OCI-LY1 (cell line): ENCODE results near the gene PTPRD.

ENCODE experiments used
- H2AFZ ChIP-seq: fragments of 200-600 bp; sonication (generic), shearing (Covaris generic); 2 replicates; pipeline ENCODE4 v1.6.0; 2014; ENCODE audit warnings: antibody characterized with exemption, mild to moderate bottlenecking, low read length
- H3F3A ChIP-seq: fragments of 200-600 bp; sonication (generic), shearing (Covaris generic); 2 replicates; pipeline ENCODE4 v1.6.0; 2014; ENCODE audit warnings: mild to moderate bottlenecking, antibody characterized with exemption, low read length, moderate library complexity; ENCODE audit not compliant: insufficient read depth
- H3K27ac ChIP-seq: fragments of 200-600 bp; sonication (generic); 2 replicates; pipeline ENCODE4 v1.5.1; 2014; ENCODE audit warnings: low read length, mixed run types, mild to moderate bottlenecking, low read depth; ENCODE audit not compliant: poor library complexity, severe bottlenecking
- H3K27me3 ChIP-seq: fragments of 200-600 bp; sonication (generic); 2 replicates; pipeline ENCODE4 v1.6.0; 2014; ENCODE audit warnings: antibody characterized with exemption, mild to moderate bottlenecking, low read length, moderate library complexity; ENCODE audit not compliant: insufficient read depth
- H3K36me3 ChIP-seq: fragments of 200-600 bp; sonication (generic); 2 replicates; pipeline ENCODE4 v1.6.1; 2014; ENCODE audit warnings: mild to moderate bottlenecking, antibody characterized with exemption, low read length, moderate library complexity, mixed read lengths; ENCODE audit not compliant: insufficient read depth
- H3K4me1 ChIP-seq: fragments of 200-600 bp; sonication (generic); 2 replicates; pipeline ENCODE4 v1.5.1; 2014; ENCODE audit warnings: mild to moderate bottlenecking, low read length, moderate library complexity; ENCODE audit not compliant: insufficient read depth, severe bottlenecking
- H3K4me2 ChIP-seq: fragments of 200-600 bp; sonication (generic), shearing (Covaris generic); 2 replicates; pipeline ENCODE4 v1.6.1; 2014; ENCODE audit warnings: low read length
- H3K4me3 ChIP-seq: fragments of 200-600 bp; sonication (generic); 2 replicates; pipeline ENCODE4 v1.5.1; 2014; ENCODE audit warnings: low read length, low read depth, mild to moderate bottlenecking, mixed read lengths; ENCODE audit not compliant: poor library complexity, severe bottlenecking
- H3K79me2 ChIP-seq: fragments of 200-600 bp; shearing (Covaris generic); 2 replicates; pipeline ENCODE4 v1.6.1; 2016; ENCODE audit warnings: mixed run types, low read length, mixed read lengths; ENCODE audit not compliant: insufficient read depth
- H3K9ac ChIP-seq: fragments of 200-600 bp; sonication (generic), shearing (Covaris generic); 2 replicates; pipeline ENCODE4 v1.6.1; 2014; ENCODE audit warnings: mild to moderate bottlenecking, low read length, mixed read lengths
- H3K9me2 ChIP-seq: fragments of 200-600 bp; sonication (generic), shearing (Covaris generic); 2 replicates; pipeline ENCODE4 v1.6.1; 2014; ENCODE audit warnings: low read depth, mild to moderate bottlenecking, low read length, mixed read lengths
- H3K9me3 ChIP-seq: fragments of 200-600 bp; shearing (Covaris generic); 2 replicates; pipeline ENCODE4 v1.6.1; 2014; ENCODE audit warnings: low read length, mixed read lengths
- H4K20me1 ChIP-seq: fragments of 200-600 bp; sonication (generic), shearing (Covaris generic); 2 replicates; pipeline ENCODE4 v1.6.0; 2016; ENCODE audit warnings: mild to moderate bottlenecking, low read length; ENCODE audit not compliant: insufficient read depth
- CTCF ChIP-seq: fragments of 200-600 bp; sonication (generic), shearing (Covaris generic); IDR thresholded peaks from 2 replicates; pipeline ENCODE4 v1.5.1; 2017; ENCODE audit warnings: mild to moderate bottlenecking, antibody characterized with exemption, low read length, moderate library complexity, mixed read lengths
- EZH2 ChIP-seq: fragments of 200-600 bp; sonication (generic), shearing (Covaris generic); IDR thresholded peaks from 2 replicates; pipeline ENCODE4 v1.8.0; 2017; ENCODE audit warnings: borderline replicate concordance, mixed run types, mild to moderate bottlenecking, antibody characterized with exemption, low read length, moderate library complexity, mixed read lengths

The PTPRD gene

DNA sequence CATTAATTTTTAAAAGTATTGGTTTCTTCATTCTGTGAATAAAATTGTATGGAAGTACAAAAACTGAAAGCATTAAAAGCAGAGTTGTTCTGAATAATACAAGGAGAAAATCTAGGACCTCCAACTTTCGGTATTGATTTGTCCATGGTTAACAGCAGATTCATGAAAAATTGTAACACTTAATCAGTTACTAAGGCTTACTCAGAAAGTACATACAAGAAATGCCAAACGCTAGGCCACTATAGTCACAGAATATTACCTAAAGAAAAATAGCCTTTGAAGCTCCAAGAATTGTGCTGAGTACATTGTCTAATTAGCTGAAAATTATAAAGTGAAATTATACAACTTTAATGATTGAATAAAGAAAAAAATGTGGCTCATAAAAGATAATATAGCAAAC lies 271.7 kb downstream of the PTPRD start:
- H3K36me3 ChIP-seq: no peaks in the 10 kb centered on the region
- no peaks in the 10 kb centered on the region for H4K20me1 ChIP-seq
- H3K9me2 ChIP-seq: no peaks in the 10 kb centered on the region
- no peak overlapping the region for H3K4me2 ChIP-seq
- no peak overlapping the region for H3K9ac ChIP-seq
- H3K4me1 ChIP-seq: no peaks in the 10 kb centered on the region
- H3F3A ChIP-seq: no peaks in the 10 kb centered on the region
- no peak overlapping the region for H3K4me3 ChIP-seq
- H3K27me3 ChIP-seq: no peaks in the 10 kb centered on the region
- no peak overlapping the region for H3K27ac ChIP-seq
- no peak for TF ChIP-seq CTCF
- TF ChIP-seq EZH2: no peak
- no peak overlapping the region for H2AFZ ChIP-seq
- no peaks in the 10 kb centered on the region for H3K9me3 ChIP-seq
- H3K79me2 ChIP-seq: no peaks in the 10 kb centered on the region

DNA sequence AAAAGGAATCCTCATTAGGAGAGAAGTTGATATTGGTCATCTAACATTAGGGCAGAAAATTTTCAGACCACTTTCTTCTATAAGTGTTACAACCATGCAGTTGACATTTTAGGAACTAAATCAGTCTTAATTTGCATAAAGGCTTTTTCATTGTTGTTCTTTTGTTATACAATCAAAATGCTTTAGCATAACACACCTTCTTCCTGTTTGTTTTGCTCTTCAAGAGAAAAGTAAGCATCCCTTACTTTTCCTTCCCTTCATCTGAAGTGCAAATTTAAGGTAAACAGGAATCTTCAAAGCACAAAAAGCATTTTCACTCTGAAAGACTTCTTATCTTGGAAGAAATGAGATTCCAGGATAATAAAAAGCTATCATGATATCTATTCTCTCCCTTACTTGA lies 273.6 kb downstream of the PTPRD start:
- H3K4me3 ChIP-seq: no peak overlapping the region
- H3K4me2 ChIP-seq: no peak overlapping the region
- H3K4me1 ChIP-seq: no peaks in the 10 kb centered on the region
- H2AFZ ChIP-seq: no peak overlapping the region
- no peaks in the 10 kb centered on the region for H3K9me2 ChIP-seq
- no peaks in the 10 kb centered on the region for H3K36me3 ChIP-seq
- no peaks in the 10 kb centered on the region for H3K9me3 ChIP-seq
- H4K20me1 ChIP-seq: no peaks in the 10 kb centered on the region
- no peaks in the 10 kb centered on the region for H3K79me2 ChIP-seq
- H3K27ac ChIP-seq: no peak overlapping the region
- no peak overlapping the region for H3K9ac ChIP-seq
- TF ChIP-seq EZH2 (no peak), CTCF (no peak)
- H3F3A ChIP-seq: no peaks in the 10 kb centered on the region
- no peaks in the 10 kb centered on the region for H3K27me3 ChIP-seq

DNA sequence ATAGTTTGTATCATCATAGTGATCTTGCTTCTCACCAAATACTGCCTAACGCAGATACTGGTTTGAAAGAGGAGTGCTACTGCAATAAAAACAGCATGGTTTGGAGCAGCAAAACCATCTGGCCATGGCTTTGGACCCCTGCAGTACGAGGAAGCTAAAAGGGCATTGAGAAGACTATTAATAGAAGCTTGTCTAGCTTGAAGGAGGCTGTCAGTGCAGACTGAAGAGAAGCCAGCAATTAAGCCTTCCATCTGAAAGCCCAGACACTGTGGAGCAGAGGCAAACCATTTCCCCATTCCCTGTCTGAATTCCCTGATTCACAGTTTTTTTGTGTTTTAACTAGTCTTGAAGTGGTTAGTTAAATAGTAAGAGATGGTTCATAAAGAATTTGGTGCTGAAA lies 281.6 kb downstream of the PTPRD start:
- H4K20me1 ChIP-seq: no peaks in the 10 kb centered on the region
- no peaks in the 10 kb centered on the region for H3K9me2 ChIP-seq
- no peaks in the 10 kb centered on the region for H3K9me3 ChIP-seq
- no peaks in the 10 kb centered on the region for H3K36me3 ChIP-seq
- H3K4me2 ChIP-seq: no peak overlapping the region
- H3K79me2 ChIP-seq: no peaks in the 10 kb centered on the region
- H3K27me3 ChIP-seq: no peaks in the 10 kb centered on the region
- TF ChIP-seq CTCF (no peak), EZH2 (no peak)
- no peaks in the 10 kb centered on the region for H3K4me1 ChIP-seq
- no peak overlapping the region for H3K9ac ChIP-seq
- H3F3A ChIP-seq: no peaks in the 10 kb centered on the region
- no peak overlapping the region for H3K4me3 ChIP-seq
- no peak overlapping the region for H2AFZ ChIP-seq
- no peak overlapping the region for H3K27ac ChIP-seq

DNA sequence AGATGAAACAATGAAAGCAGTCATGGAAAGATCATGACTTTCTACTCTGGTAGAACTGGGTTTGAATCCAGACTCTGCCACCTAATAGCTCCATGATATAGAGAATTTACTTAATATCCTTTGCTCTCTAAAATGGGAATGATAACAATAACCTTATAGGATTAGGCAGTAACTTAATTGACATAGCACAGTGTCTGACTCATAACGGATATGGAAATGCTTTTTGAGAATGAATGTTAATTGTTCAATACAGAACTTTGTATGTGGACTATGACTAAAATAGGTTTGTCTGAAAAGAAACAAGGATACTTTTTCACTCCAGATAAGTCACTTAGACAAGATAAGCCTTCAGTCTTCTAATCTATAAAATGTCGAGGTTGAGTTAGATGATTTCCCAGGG lies 330.7 kb downstream of the PTPRD start:
- H3K79me2 ChIP-seq: no peaks in the 10 kb centered on the region
- H3K36me3 ChIP-seq: no peaks in the 10 kb centered on the region
- H3K4me2 ChIP-seq: no peak overlapping the region
- H3K9ac ChIP-seq: no peak overlapping the region
- H3K27me3 ChIP-seq: no peaks in the 10 kb centered on the region
- H3F3A ChIP-seq: no peaks in the 10 kb centered on the region
- no peaks in the 10 kb centered on the region for H3K4me1 ChIP-seq
- H2AFZ ChIP-seq: no peak overlapping the region
- no peaks in the 10 kb centered on the region for H4K20me1 ChIP-seq
- H3K9me2 ChIP-seq: no peaks in the 10 kb centered on the region
- H3K9me3 ChIP-seq: no peaks in the 10 kb centered on the region
- TF ChIP-seq CTCF (no peak), EZH2 (no peak)
- H3K4me3 ChIP-seq: no peak overlapping the region
- H3K27ac ChIP-seq: no peak overlapping the region
